DND-41 (cell line): Measurements from ENCODE around the gene OR11L1.

Experiments
- ATAC-seq: fragments of 200-7000 bp; cut with Tn5 transposase; 3 replicates; pipeline ENCODE4 v1.9.1; 2021; ENCODE audit warnings: low read depth; ENCODE audit not compliant: insufficient read depth
- DNase-seq: peaks from one replicate; pipeline ENCODE4 v3.0.0-alpha.2; 2020
- H2AFZ ChIP-seq: 2 replicates; pipeline ENCODE4 v1.6.0; 2012; ENCODE audit warnings: low read depth, low read length
- H3K27ac ChIP-seq: 2 replicates; pipeline ENCODE4 v1.5.1; 2012; ENCODE audit warnings: low read length, inconsistent platforms
- H3K27me3 ChIP-seq: fragments of 200-600 bp; sonication (generic); 2 replicates; pipeline ENCODE4 v1.6.0; 2012; ENCODE audit warnings: low read length, mild to moderate bottlenecking, inconsistent platforms; ENCODE audit not compliant: insufficient read depth, poor library complexity
- H3K36me3 ChIP-seq: 2 replicates; pipeline ENCODE4 v1.5.1; 2012; ENCODE audit warnings: low read length, inconsistent platforms; ENCODE audit not compliant: insufficient read depth
- H3K4me1 ChIP-seq: 2 replicates; pipeline ENCODE4 v1.5.1; 2012; ENCODE audit warnings: mild to moderate bottlenecking, low read length; ENCODE audit not compliant: insufficient read depth
- H3K4me2 ChIP-seq: 2 replicates; pipeline ENCODE4 v1.6.0; 2012; ENCODE audit warnings: mild to moderate bottlenecking, moderate library complexity, low read length, inconsistent platforms; ENCODE audit not compliant: insufficient read depth
- H3K4me3 ChIP-seq, 2 experiments: fragments of 200-600 bp in 1 of 2; shearing (Covaris generic) in 1 of 2; 2 replicates each; pipeline ENCODE4 v1.5.1; 2012 to 2016; ENCODE audit warnings: inconsistent platforms in 2 of 2, low read length in 2 of 2, mild to moderate bottlenecking in 2 of 2, low read depth in 1 of 2, moderate library complexity in 1 of 2
- H3K79me2 ChIP-seq: 2 replicates; pipeline ENCODE4 v1.6.0; 2012; ENCODE audit warnings: low read length, inconsistent platforms; ENCODE audit not compliant: insufficient read depth
- H3K9ac ChIP-seq: 2 replicates; pipeline ENCODE4 v1.6.0; 2012; ENCODE audit warnings: low read depth, mild to moderate bottlenecking, inconsistent platforms, low read length, moderate library complexity
- H3K9me3 ChIP-seq: 2 replicates; pipeline ENCODE4 v1.5.1; 2012; ENCODE audit warnings: low read length, moderate library complexity, mild to moderate bottlenecking, inconsistent platforms; ENCODE audit not compliant: insufficient read depth, severe bottlenecking
- H4K20me1 ChIP-seq: 2 replicates; pipeline ENCODE4 v1.6.0; 2012; ENCODE audit warnings: low read length; ENCODE audit not compliant: insufficient read depth
- EZH2 ChIP-seq: IDR thresholded peaks from 3 replicates; pipeline ENCODE4 v1.6.1; 2012; ENCODE audit warnings: borderline replicate concordance, low read depth, mild to moderate bottlenecking, moderate library complexity, low read length, inconsistent platforms; ENCODE audit not compliant: severe bottlenecking
- TF ChIP-seq, protein P1 (sequence below): IDR thresholded peaks from 2 replicates; pipeline ENCODE4 v1.5.1; 2012; ENCODE audit warnings: borderline replicate concordance, low read length, moderate library complexity, mild to moderate bottlenecking; ENCODE audit not compliant: poor library complexity, severe bottlenecking; ENCODE audit errors: extremely low read depth

OR11L1 gene

GRCh38 chr1:247797518-247797917 is 44.2 kb downstream of the OR11L1 start:
- H3K27ac ChIP-seq: no peak overlapping the region
- H4K20me1 ChIP-seq: no peaks in the 10 kb centered on the region
- H2AFZ ChIP-seq: no peak overlapping the region
- no peaks in the 10 kb centered on the region for H3K36me3 ChIP-seq
- H3K9me3 ChIP-seq: no peaks in the 10 kb centered on the region
- TF ChIP-seq, protein P1, sequence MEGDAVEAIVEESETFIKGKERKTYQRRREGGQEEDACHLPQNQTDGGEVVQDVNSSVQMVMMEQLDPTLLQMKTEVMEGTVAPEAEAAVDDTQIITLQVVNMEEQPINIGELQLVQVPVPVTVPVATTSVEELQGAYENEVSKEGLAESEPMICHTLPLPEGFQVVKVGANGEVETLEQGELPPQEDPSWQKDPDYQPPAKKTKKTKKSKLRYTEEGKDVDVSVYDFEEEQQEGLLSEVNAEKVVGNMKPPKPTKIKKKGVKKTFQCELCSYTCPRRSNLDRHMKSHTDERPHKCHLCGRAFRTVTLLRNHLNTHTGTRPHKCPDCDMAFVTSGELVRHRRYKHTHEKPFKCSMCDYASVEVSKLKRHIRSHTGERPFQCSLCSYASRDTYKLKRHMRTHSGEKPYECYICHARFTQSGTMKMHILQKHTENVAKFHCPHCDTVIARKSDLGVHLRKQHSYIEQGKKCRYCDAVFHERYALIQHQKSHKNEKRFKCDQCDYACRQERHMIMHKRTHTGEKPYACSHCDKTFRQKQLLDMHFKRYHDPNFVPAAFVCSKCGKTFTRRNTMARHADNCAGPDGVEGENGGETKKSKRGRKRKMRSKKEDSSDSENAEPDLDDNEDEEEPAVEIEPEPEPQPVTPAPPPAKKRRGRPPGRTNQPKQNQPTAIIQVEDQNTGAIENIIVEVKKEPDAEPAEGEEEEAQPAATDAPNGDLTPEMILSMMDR: no peak
- TF ChIP-seq EZH2: no peak
- H3K79me2 ChIP-seq: no peaks in the 10 kb centered on the region
- no peak overlapping the region for H3K9ac ChIP-seq
- DNase-seq (no peak), ATAC-seq (no peak)
- H3K4me2 ChIP-seq: no peak overlapping the region
- no peaks in the 10 kb centered on the region for H3K4me1 ChIP-seq
- H3K27me3 ChIP-seq: no peaks in the 10 kb centered on the region
- no peak overlapping the region for H3K4me3 ChIP-seq
